Vagina (tissue), 2 donors: ENCODE measurements around the gene MTIF3. TPM values are rescaled to one million over a fixed set of nuclear protein-coding genes. Genes with fewer than 3 reads are reported as not detected.
A peak's percentile ranks its signal among the peaks of the same experiment; 100 is the strongest.

ENCODE experiments used
- DNase-seq, 2 donors: peaks; one replicate each; pipeline ENCODE4 v3.0.0-alpha.2; 2017; ENCODE audit errors: extremely low spot score in 2 of 2
- H3K27ac ChIP-seq: fragments of 200-600 bp; sonication (generic); one replicate; pipeline ENCODE4 v1.5.1; 2019
- H3K27me3 ChIP-seq: fragments of 200-600 bp; sonication (generic); one replicate; pipeline ENCODE4 v1.5.1; 2019
- H3K36me3 ChIP-seq, 2 donors: fragments of 200-600 bp; sonication (generic); one replicate each; pipeline ENCODE4 v1.5.1; 2017 to 2019
- H3K4me1 ChIP-seq: fragments of 200-600 bp; sonication (generic); one replicate; pipeline ENCODE4 v1.5.1; 2019
- H3K4me3 ChIP-seq, 2 donors: fragments of 200-600 bp; sonication (generic); 1 replicate in 1 of 2; 2 replicates in 1 of 2; pipeline ENCODE4 v1.5.1; 2016 to 2019
- H3K9me3 ChIP-seq: fragments of 200-600 bp; sonication (generic); one replicate; pipeline ENCODE4 v1.5.1; 2019
- CTCF ChIP-seq, 3 experiments: fragments of 450-650 bp in 2 of 3; fragments of 200-600 bp in 1 of 3; sonication (generic) in 1 of 3; IDR thresholded peaks; one replicate each; pipeline ENCODE4 v1.5.1; 2017 to 2019; ENCODE audit warnings: antibody characterized with exemption in 3 of 3, mild to moderate bottlenecking in 2 of 3, moderate library complexity in 2 of 3
- POLR2A ChIP-seq, 2 donors: fragments of 450-650 bp; IDR thresholded peaks; one replicate each; pipeline ENCODE4 v1.6.1; 2017; ENCODE audit warnings: antibody characterized with exemption in 2 of 2, mild to moderate bottlenecking in 2 of 2, moderate library complexity in 2 of 2
- POLR2AphosphoS5 ChIP-seq, 2 donors: sonication (generic); formaldehyde crosslinking; IDR thresholded peaks; one replicate each; pipeline ENCODE4 v1.9.0; 2017; ENCODE audit warnings: antibody characterized with exemption in 2 of 2, mild to moderate bottlenecking in 2 of 2, low read depth in 1 of 2; ENCODE audit not compliant: insufficient read depth in 1 of 2
- intact Hi-C: fragments of 100-400 bp; cut with DNase I; formaldehyde crosslinking; loops from one replicate; pipeline ENCODE4 v1.15.1; 2023
- total RNA-seq: library from RNA; depleted of rRNA; stranded (reverse); fragments of >200 nt; gene quantifications from one replicate; pipeline ENCODE4 v1.2.3, GENCODE V29; 2016

The MTIF3 gene
- total RNA-seq, 1 donor from 2014 or later, result 30.0 TPM

DNA sequence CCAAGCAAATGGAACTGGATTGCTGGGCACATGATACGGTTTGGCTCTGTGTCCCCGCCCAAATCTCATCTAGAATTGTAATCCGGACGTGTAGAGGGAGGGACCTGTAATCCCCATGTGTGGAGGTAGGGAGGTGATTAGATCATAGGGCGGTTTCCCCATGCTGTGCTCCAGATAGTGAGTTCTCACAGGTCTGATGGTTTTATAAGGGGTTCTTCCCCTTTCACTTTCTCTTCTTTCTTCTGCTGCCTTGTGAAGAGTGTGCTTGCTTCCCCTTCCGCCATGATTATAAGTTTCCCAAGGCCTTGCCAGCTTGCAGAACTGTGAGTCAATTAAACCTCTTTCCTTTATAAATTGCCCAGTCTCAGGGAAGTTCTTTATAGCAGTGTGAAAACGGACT lies 32.6 kb upstream of the MTIF3 start:
- no peaks in the 10 kb centered on the region for H3K9me3 ChIP-seq
- H3K27ac ChIP-seq, result no peak overlapping the region
- no peaks in the 10 kb centered on the region for H3K4me1 ChIP-seq
- TF ChIP-seq POLR2A (IDR thresholded peaks at IDR 0.05) (no peak), CTCF (IDR thresholded peaks at IDR 0.05) (no peak), POLR2AphosphoS5 (IDR thresholded peaks at IDR 0.05; ENCODE audit: insufficient read depth in 1 of 2, low read depth in 1 of 2) (no peak)
- no peak for DNase-seq
- intact Hi-C loops, result no loop called here
- no peaks in the 10 kb centered on the region for H3K27me3 ChIP-seq
- no peaks in the 10 kb centered on the region for H3K36me3 ChIP-seq
- no peak overlapping the region for H3K4me3 ChIP-seq

DNA sequence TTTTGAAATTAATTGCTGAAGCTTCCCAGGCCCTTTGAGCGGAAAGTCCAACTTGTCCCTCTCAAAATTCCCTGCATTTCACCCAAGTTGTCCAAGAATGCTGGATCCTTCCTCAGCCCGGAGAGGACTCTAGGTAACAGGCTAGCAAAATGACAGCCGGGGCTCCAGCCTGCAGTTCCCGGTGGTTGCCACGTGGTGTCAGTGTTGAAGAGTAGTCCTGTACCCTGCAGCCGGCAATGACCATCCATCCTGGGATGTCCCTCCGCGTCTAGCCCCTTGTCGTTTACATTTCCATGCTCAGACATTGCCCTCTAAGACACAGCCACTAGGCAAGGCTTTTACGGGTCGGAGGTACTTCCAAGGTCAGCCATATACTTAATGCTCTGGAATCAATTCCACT lies 31.4 kb upstream of the MTIF3 start:
- no peak for DNase-seq
- intact Hi-C loops, result no loop called here
- no peak overlapping the region for H3K4me3 ChIP-seq

DNA sequence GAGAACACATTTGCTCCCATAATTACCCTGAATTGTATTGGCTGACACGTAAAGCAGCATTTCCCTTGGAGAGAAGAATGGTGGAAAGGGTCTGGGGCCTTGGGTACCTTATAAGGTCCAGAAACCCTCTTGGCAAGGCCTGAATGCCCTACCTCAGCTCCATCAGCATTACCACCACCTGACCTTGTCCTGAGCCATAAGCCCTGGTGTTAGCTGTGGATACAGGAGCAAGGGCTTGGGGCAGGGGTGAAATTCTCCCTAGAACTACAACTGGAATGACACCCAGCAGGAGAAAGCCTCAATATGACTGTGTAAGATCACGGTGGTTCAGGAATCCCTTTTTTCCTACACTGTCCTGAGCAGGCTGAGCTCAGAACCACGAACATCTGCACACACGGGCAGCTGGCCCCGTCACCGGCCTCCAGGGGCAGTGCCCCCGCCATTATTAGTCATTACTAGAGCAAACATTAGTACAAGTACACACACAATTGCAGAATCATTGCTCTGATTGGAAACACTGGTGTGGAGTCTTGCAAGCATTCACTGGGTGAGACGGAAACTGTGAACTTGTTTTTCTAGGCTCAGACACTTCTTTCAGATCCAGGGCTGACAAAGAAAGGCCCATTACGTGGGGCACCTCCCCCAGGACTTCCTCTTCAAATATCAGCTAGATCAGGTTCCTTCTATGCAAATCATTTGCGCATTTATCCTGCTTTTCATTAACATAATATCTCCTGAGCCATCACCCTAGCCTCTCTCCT lies 26.8 kb upstream of the MTIF3 start:
- no peaks in the 10 kb centered on the region for H3K27me3 ChIP-seq
- no peak overlapping the region for H3K4me3 ChIP-seq
- no peaks in the 10 kb centered on the region for H3K9me3 ChIP-seq
- H3K36me3 ChIP-seq, result no peaks in the 10 kb centered on the region
- peak in 1 of 2 donors; percentile 37 for DNase-seq
- H3K27ac ChIP-seq, result no peak overlapping the region
- H3K4me1 ChIP-seq, result no peaks in the 10 kb centered on the region
- intact Hi-C loops, result no loop called here
- TF ChIP-seq POLR2AphosphoS5 (IDR thresholded peaks at IDR 0.05; ENCODE audit: insufficient read depth in 1 of 2, low read depth in 1 of 2), result no peak
- TF ChIP-seq POLR2A (IDR thresholded peaks at IDR 0.05), result no peak
- TF ChIP-seq CTCF (IDR thresholded peaks at IDR 0.05), result no peak

More for the DNA sequence above, 31.4 kb upstream of the MTIF3 start:
- Histone ChIP-seq H3K27ac (no peak overlapping the region), H3K4me1 (no peaks in the 10 kb centered on the region), H3K36me3 (no peaks in the 10 kb centered on the region), H3K9me3 (no peaks in the 10 kb centered on the region), H3K27me3 (no peaks in the 10 kb centered on the region)
- TF ChIP-seq CTCF (IDR thresholded peaks at IDR 0.05) (peak in 2 of 3 experiments; percentile 26 to 43), POLR2A (IDR thresholded peaks at IDR 0.05) (no peak)

DNA sequence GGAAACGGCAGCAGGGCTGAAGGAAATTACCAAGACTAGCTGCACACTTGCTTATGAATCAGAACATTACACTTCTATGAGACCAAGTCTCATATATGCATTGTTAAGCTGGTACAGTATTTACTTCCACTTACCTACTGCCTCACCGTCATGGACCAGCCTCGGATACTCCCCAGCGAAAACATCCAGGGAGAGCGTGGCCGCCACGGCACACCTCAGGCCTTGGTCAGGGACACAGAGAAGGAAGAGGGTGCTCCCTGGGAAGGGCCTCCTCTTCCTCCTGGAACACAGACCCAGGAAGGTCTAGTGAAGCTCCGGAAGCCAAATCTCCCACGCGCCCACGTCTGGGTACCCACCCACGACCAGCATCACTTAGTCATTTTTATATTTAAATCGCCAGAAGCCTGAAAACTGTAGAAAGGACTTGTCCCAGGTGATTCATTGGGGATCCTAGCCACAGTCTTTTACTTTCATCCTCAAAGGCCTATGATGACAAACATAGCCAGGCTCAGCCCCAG lies 24.4 kb upstream of the MTIF3 start:
- no peak for TF ChIP-seq POLR2AphosphoS5 (IDR thresholded peaks at IDR 0.05; ENCODE audit: insufficient read depth in 1 of 2, low read depth in 1 of 2)
- no peaks in the 10 kb centered on the region for H3K27me3 ChIP-seq
- H3K4me3 ChIP-seq, result no peak overlapping the region
- DNase-seq, result peak in 1 of 2 donors; percentile 32
- H3K9me3 ChIP-seq, result no peaks in the 10 kb centered on the region
- H3K36me3 ChIP-seq, result no peaks in the 10 kb centered on the region
- intact Hi-C loops, result no loop called here
- H3K27ac ChIP-seq, result no peak overlapping the region
- H3K4me1 ChIP-seq, result no peaks in the 10 kb centered on the region

GRCh38 chr13:27472941-27473340 lies 22.6 kb upstream of the MTIF3 start:
- intact Hi-C loops, result no loop called here
- H3K4me3 ChIP-seq, result no peak overlapping the region
- no peaks in the 10 kb centered on the region for H3K36me3 ChIP-seq
- H3K9me3 ChIP-seq, result no peaks in the 10 kb centered on the region
- no peaks in the 10 kb centered on the region for H3K27me3 ChIP-seq
- H3K27ac ChIP-seq, result no peak overlapping the region
- no peaks in the 10 kb centered on the region for H3K4me1 ChIP-seq
- no peak for TF ChIP-seq POLR2AphosphoS5 (IDR thresholded peaks at IDR 0.05; ENCODE audit: insufficient read depth in 1 of 2, low read depth in 1 of 2)
- TF ChIP-seq CTCF (IDR thresholded peaks at IDR 0.05), result no peak
- no peak for TF ChIP-seq POLR2A (IDR thresholded peaks at IDR 0.05)
- DNase-seq, result peak in 1 of 2 donors; percentile 42
